H1 (cell line): Measurements from ENCODE around the gene GRID2. TPM values are rescaled to one million over a fixed set of nuclear protein-coding genes. Genes with fewer than 3 reads are reported as not detected.

Experiments
- YY1 ChIP-seq: IDR thresholded peaks from 2 replicates; pipeline ENCODE4 v1.6.1; 2011; ENCODE audit warnings: low read depth, mild to moderate bottlenecking, low read length
- polyA plus RNA-seq, 7 experiments: library from polyadenylated mRNA; depleted of rRNA in 3 of 7; stranded (reverse) in 5 of 7; unstranded in 2 of 7; fragments of >200 nt in 5 of 7; fragments of 200-250 nt in 2 of 7; gene quantifications; 1 replicate in 5 of 7; 2 replicates in 1 of 7; 4 replicates in 1 of 7; pipeline versions ENCODE4 v1.2.1 to v1.2.3, GENCODE V29; 2011 to 2013; ENCODE audit warnings: missing spikeins in 2 of 7, mixed read lengths in 2 of 7
- total RNA-seq: library from RNA; stranded (reverse); fragmentation: NEBNext Ultra II Directional; extraction: Animal tissue kit (Norgen Biotek cat#: 25700); gene quantifications from 2 replicates; pipeline ENCODE4 v1.2.1, GENCODE V29; 2021

The GRID2 gene
- total and polyA plus RNA-seq, 2 of the 8 experiments (the other 6 are each of a cell fraction or from before 2014, with no cell fraction given), result 31.1 to 81.9 TPM

GRCh38 chr4:92634882-92635281 lies 331.1 kb downstream of the GRID2 start (continued):
- TF ChIP-seq YY1, result no peak
